HepG2 (cell line): ENCODE data around the gene CHRD. TPM values are rescaled to one million over a fixed set of nuclear protein-coding genes. Genes with fewer than 3 reads are reported as not detected.

Experiments used
- CBFB ChIP-seq: sonication (generic); formaldehyde crosslinking; IDR thresholded peaks from 2 replicates; pipeline ENCODE4 v1.4.0; 2020; ENCODE audit warnings: missing genetic modification reagents
- GZF1 ChIP-seq: sonication (generic); formaldehyde crosslinking; IDR thresholded peaks from 2 replicates; pipeline ENCODE4 v1.5.1; 2020; ENCODE audit warnings: mild to moderate bottlenecking, missing genetic modification reagents
- HDAC2 ChIP-seq: sonication (generic); formaldehyde crosslinking; IDR thresholded peaks from 2 replicates; pipeline ENCODE4 v1.4.0; 2020; ENCODE audit warnings: missing genetic modification reagents
- NCOA2 ChIP-seq: sonication (generic); formaldehyde crosslinking; IDR thresholded peaks from 2 replicates; pipeline ENCODE4 v1.8.0; 2022; ENCODE audit warnings: inconsistent platforms
- NFYB ChIP-seq: sonication (generic); formaldehyde crosslinking; IDR thresholded peaks from 2 replicates; pipeline ENCODE4 v1.4.0; 2020; ENCODE audit warnings: missing genetic modification reagents
- POGZ ChIP-seq: sonication (generic); formaldehyde crosslinking; IDR thresholded peaks from 2 replicates; pipeline ENCODE4 v1.4.0; 2020; ENCODE audit warnings: mild to moderate bottlenecking, missing genetic modification reagents
- STAG1 ChIP-seq: sonication (generic); formaldehyde crosslinking; IDR thresholded peaks from 2 replicates; pipeline ENCODE4 v1.4.0; 2020; ENCODE audit warnings: missing genetic modification reagents
- TARDBP ChIP-seq: sonication (generic); formaldehyde crosslinking; IDR thresholded peaks from 2 replicates; pipeline ENCODE4 v1.8.0; 2022; ENCODE audit warnings: mild to moderate bottlenecking, missing genetic modification reagents
- THAP11 ChIP-seq: IDR thresholded peaks from 2 replicates; pipeline ENCODE4 v1.6.1; 2016; ENCODE audit warnings: missing biosample characterization, missing genetic modification reagents
- ZNF615 ChIP-seq: sonication (generic); formaldehyde crosslinking; IDR thresholded peaks from 2 replicates; pipeline ENCODE4 v1.5.0; 2020; ENCODE audit warnings: mild to moderate bottlenecking, missing genetic modification reagents, borderline replicate concordance
- ZNF788 ChIP-seq: sonication (generic); formaldehyde crosslinking; IDR thresholded peaks from 2 replicates; pipeline ENCODE4 v1.5.0; 2020; ENCODE audit warnings: mild to moderate bottlenecking, missing genetic modification reagents, borderline replicate concordance
- polyA plus RNA-seq, 8 experiments: library from polyadenylated mRNA; depleted of rRNA in 3 of 8; stranded (reverse) in 7 of 8; unstranded in 1 of 8; fragments of >200 nt; fragmentation: Illumina TruSeq in 4 of 8; extraction: Trizol in 4 of 8; gene quantifications; 2 replicates each; pipeline versions ENCODE4 v1.2.1 to v1.2.3, GENCODE V29; 2011 to 2016; ENCODE audit warnings: low read depth in 4 of 8, missing spikeins in 1 of 8, mixed read lengths in 1 of 8; ENCODE audit not compliant: insufficient read depth in 1 of 8
- total RNA-seq, 5 experiments: library from RNA; depleted of rRNA; stranded (reverse); fragments of >200 nt; fragmentation: Illumina TruSeq; extraction: Trizol; gene quantifications; 2 replicates each; pipeline ENCODE4 v1.2.3, GENCODE V29; 2016; ENCODE audit warnings: low read depth in 1 of 5
- TF ChIP-seq, protein P1 (sequence below): sonication (generic); formaldehyde crosslinking; conservative IDR thresholded peaks from 2 replicates; pipeline ENCODE4 v1.4.0; 2020; ENCODE audit warnings: missing genetic modification reagents
- TF ChIP-seq, protein P2 (sequence below): sonication (generic); formaldehyde crosslinking; IDR thresholded peaks from 2 replicates; pipeline ENCODE4 v1.9.0; 2022; ENCODE audit warnings: missing genetic modification reagents, mild to moderate bottlenecking, borderline replicate concordance
- TF ChIP-seq, protein P3 (sequence below): IDR thresholded peaks from 2 replicates; pipeline ENCODE4 v1.6.1; 2016
- TF ChIP-seq, protein P4 (sequence below): sonication (generic); formaldehyde crosslinking; IDR thresholded peaks from 2 replicates; pipeline ENCODE4 v1.5.0; 2020; ENCODE audit warnings: mild to moderate bottlenecking, low read depth, missing genetic modification reagents, borderline replicate concordance
- TF ChIP-seq, protein P5 (sequence below): sonication (generic); formaldehyde crosslinking; IDR thresholded peaks from 2 replicates; pipeline ENCODE4 v1.5.1; 2020; ENCODE audit warnings: mild to moderate bottlenecking, missing genetic modification reagents, moderate library complexity
- TF ChIP-seq, protein P6 (sequence below): sonication (generic); formaldehyde crosslinking; IDR thresholded peaks from 2 replicates; pipeline ENCODE4 v1.5.1; 2020; ENCODE audit warnings: mild to moderate bottlenecking, moderate library complexity, missing genetic modification reagents

Gene CHRD
- total and polyA plus RNA-seq, 2 of the 13 experiments (the other 11 are each of a cell fraction or from before 2014, with no cell fraction given): 22.2 to 35.2 TPM

DNA sequence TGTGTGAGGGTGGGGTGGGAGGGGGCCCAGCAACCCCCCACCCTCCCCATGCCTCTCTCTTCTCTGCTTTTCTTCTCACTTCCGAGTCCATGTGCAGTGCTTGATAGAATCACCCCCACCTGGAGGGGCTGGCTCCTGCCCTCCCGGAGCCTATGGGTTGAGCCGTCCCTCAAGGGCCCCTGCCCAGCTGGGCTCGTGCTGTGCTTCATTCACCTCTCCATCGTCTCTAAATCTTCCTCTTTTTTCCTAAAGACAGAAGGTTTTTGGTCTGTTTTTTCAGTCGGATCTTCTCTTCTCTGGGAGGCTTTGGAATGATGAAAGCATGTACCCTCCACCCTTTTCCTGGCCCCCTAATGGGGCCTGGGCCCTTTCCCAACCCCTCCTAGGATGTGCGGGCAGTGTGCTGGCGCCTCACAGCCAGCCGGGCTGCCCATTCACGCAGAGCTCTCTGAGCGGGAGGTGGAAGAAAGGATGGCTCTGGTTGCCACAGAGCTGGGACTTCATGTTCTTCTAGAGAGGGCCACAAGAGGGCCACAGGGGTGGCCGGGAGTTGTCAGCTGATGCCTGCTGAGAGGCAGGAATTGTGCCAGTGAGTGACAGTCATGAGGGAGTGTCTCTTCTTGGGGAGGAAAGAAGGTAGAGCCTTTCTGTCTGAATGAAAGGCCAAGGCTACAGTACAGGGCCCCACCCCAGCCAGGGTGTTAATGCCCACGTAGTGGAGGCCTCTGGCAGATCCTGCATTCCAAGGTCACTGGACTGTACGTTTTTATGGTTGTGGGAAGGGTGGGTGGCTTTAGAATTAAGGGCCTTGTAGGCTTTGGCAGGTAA, 34.3 kb upstream of the CHRD start (continued):
- TF ChIP-seq, protein P1, sequence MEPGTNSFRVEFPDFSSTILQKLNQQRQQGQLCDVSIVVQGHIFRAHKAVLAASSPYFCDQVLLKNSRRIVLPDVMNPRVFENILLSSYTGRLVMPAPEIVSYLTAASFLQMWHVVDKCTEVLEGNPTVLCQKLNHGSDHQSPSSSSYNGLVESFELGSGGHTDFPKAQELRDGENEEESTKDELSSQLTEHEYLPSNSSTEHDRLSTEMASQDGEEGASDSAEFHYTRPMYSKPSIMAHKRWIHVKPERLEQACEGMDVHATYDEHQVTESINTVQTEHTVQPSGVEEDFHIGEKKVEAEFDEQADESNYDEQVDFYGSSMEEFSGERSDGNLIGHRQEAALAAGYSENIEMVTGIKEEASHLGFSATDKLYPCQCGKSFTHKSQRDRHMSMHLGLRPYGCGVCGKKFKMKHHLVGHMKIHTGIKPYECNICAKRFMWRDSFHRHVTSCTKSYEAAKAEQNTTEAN (CRISPR knock-in tag): no peak
- TF ChIP-seq GZF1 (CRISPR knock-in tag) (no peak), TARDBP (peak; percentile 65; the same call in 1 of the 2 replicates), NFYB (CRISPR knock-in tag) (no peak), POGZ (CRISPR knock-in tag) (no peak), HDAC2 (no peak), ZNF615 (CRISPR knock-in tag) (no peak), THAP11 (CRISPR knock-in tag) (peak; percentile 37; the same call in 1 of the 2 replicates), STAG1 (CRISPR knock-in tag) (peak; percentile 49), NCOA2 (peak; percentile 29; the same call in 1 of the 2 replicates), ZNF788 (CRISPR knock-in tag) (no peak), CBFB (0 out of 2 replicates have a peak, but pooled peaks have one; percentile 25)
- TF ChIP-seq, protein P2, sequence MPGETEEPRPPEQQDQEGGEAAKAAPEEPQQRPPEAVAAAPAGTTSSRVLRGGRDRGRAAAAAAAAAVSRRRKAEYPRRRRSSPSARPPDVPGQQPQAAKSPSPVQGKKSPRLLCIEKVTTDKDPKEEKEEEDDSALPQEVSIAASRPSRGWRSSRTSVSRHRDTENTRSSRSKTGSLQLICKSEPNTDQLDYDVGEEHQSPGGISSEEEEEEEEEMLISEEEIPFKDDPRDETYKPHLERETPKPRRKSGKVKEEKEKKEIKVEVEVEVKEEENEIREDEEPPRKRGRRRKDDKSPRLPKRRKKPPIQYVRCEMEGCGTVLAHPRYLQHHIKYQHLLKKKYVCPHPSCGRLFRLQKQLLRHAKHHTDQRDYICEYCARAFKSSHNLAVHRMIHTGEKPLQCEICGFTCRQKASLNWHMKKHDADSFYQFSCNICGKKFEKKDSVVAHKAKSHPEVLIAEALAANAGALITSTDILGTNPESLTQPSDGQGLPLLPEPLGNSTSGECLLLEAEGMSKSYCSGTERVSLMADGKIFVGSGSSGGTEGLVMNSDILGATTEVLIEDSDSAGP (CRISPR knock-in tag): 0 out of 2 replicates have a peak, but pooled peaks have one; percentile 14
- TF ChIP-seq, protein P3, sequence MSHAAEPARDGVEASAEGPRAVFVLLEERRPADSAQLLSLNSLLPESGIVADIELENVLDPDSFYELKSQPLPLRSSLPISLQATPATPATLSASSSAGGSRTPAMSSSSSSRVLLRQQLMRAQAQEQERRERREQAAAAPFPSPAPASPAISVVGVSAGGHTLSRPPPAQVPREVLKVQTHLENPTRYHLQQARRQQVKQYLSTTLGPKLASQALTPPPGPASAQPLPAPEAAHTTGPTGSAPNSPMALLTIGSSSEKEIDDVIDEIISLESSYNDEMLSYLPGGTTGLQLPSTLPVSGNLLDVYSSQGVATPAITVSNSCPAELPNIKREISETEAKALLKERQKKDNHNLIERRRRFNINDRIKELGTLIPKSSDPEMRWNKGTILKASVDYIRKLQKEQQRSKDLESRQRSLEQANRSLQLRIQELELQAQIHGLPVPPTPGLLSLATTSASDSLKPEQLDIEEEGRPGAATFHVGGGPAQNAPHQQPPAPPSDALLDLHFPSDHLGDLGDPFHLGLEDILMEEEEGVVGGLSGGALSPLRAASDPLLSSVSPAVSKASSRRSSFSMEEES (CRISPR knock-in tag): 0 out of 2 replicates have a peak, but pooled peaks have one; percentile 39
- TF ChIP-seq, protein P4, sequence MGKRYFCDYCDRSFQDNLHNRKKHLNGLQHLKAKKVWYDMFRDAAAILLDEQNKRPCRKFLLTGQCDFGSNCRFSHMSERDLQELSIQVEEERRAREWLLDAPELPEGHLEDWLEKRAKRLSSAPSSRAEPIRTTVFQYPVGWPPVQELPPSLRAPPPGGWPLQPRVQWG (CRISPR knock-in tag): no peak
- TF ChIP-seq, protein P5, sequence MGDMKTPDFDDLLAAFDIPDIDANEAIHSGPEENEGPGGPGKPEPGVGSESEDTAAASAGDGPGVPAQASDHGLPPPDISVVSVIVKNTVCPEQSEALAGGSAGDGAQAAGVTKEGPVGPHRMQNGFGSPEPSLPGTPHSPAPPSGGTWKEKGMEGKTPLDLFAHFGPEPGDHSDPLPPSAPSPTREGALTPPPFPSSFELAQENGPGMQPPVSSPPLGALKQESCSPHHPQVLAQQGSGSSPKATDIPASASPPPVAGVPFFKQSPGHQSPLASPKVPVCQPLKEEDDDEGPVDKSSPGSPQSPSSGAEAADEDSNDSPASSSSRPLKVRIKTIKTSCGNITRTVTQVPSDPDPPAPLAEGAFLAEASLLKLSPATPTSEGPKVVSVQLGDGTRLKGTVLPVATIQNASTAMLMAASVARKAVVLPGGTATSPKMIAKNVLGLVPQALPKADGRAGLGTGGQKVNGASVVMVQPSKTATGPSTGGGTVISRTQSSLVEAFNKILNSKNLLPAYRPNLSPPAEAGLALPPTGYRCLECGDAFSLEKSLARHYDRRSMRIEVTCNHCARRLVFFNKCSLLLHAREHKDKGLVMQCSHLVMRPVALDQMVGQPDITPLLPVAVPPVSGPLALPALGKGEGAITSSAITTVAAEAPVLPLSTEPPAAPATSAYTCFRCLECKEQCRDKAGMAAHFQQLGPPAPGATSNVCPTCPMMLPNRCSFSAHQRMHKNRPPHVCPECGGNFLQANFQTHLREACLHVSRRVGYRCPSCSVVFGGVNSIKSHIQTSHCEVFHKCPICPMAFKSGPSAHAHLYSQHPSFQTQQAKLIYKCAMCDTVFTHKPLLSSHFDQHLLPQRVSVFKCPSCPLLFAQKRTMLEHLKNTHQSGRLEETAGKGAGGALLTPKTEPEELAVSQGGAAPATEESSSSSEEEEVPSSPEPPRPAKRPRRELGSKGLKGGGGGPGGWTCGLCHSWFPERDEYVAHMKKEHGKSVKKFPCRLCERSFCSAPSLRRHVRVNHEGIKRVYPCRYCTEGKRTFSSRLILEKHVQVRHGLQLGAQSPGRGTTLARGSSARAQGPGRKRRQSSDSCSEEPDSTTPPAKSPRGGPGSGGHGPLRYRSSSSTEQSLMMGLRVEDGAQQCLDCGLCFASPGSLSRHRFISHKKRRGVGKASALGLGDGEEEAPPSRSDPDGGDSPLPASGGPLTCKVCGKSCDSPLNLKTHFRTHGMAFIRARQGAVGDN: peak; percentile 50
- TF ChIP-seq, protein P6, sequence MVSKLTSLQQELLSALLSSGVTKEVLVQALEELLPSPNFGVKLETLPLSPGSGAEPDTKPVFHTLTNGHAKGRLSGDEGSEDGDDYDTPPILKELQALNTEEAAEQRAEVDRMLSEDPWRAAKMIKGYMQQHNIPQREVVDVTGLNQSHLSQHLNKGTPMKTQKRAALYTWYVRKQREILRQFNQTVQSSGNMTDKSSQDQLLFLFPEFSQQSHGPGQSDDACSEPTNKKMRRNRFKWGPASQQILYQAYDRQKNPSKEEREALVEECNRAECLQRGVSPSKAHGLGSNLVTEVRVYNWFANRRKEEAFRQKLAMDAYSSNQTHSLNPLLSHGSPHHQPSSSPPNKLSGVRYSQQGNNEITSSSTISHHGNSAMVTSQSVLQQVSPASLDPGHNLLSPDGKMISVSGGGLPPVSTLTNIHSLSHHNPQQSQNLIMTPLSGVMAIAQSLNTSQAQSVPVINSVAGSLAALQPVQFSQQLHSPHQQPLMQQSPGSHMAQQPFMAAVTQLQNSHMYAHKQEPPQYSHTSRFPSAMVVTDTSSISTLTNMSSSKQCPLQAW (CRISPR knock-in tag): 0 out of 2 replicates have a peak, but pooled peaks have one; percentile 24
